Spleen (tissue), 11 donors: ENCODE data around the gene AMOTL1. TPM values are rescaled to one million over a fixed set of nuclear protein-coding genes. Genes with fewer than 3 reads are reported as not detected.

Source experiments
- DNase-seq: peaks from one replicate; pipeline ENCODE4 v3.0.0-alpha.2; 2020
- H3K27ac ChIP-seq, 8 donors: fragments of 200-600 bp; sonication (generic) in 7 of 8; 1 replicate in 4 of 8; 2 replicates in 4 of 8; pipeline versions ENCODE4 v1.5.0 to v1.8.0; 2016 to 2021; ENCODE audit warnings: inconsistent platforms in 4 of 8, mild to moderate bottlenecking in 4 of 8, moderate library complexity in 1 of 8
- H3K27me3 ChIP-seq, 7 donors: fragments of 200-600 bp; sonication (generic) in 6 of 7; replicated peaks in 1 of 7; 1 replicate in 4 of 7; 2 replicates in 3 of 7; pipeline versions ENCODE4 v1.5.0 to v1.8.0; 2016 to 2021; ENCODE audit warnings: inconsistent platforms in 3 of 7, mild to moderate bottlenecking in 1 of 7
- H3K36me3 ChIP-seq, 6 donors: fragments of 200-600 bp; sonication (generic) in 5 of 6; 1 replicate in 4 of 6; 2 replicates in 2 of 6; pipeline versions ENCODE4 v1.5.0 to v1.8.0; 2016 to 2021; ENCODE audit warnings: inconsistent platforms in 2 of 6
- H3K4me1 ChIP-seq, 6 donors: fragments of 200-600 bp; sonication (generic) in 5 of 6; 1 replicate in 3 of 6; 2 replicates in 3 of 6; pipeline versions ENCODE4 v1.5.0 to v1.8.0; 2016 to 2021; ENCODE audit warnings: inconsistent platforms in 3 of 6
- H3K4me3 ChIP-seq, 8 donors: fragments of 200-600 bp; sonication (generic) in 7 of 8; 1 replicate in 4 of 8; 2 replicates in 4 of 8; pipeline versions ENCODE4 v1.5.0 to v1.8.0; 2016 to 2021; ENCODE audit warnings: inconsistent platforms in 4 of 8, mild to moderate bottlenecking in 4 of 8, moderate library complexity in 2 of 8
- H3K9me3 ChIP-seq, 8 donors: fragments of 200-600 bp; sonication (generic) in 7 of 8; 1 replicate in 4 of 8; 2 replicates in 4 of 8; pipeline versions ENCODE4 v1.5.0 to v1.8.0; 2016 to 2021; ENCODE audit warnings: inconsistent platforms in 4 of 8
- POLR2A ChIP-seq, 3 donors: fragments of 450-650 bp; IDR thresholded peaks; one replicate each; pipeline ENCODE4 v1.5.1; 2017; ENCODE audit warnings: antibody characterized with exemption in 3 of 3, mild to moderate bottlenecking in 1 of 3
- POLR2AphosphoS5 ChIP-seq, 3 donors: sonication (generic); formaldehyde crosslinking; IDR thresholded peaks; one replicate each; pipeline ENCODE4 v1.5.1; 2017; ENCODE audit warnings: antibody characterized with exemption in 3 of 3
- WGBS, 5 donors: extraction: QIAGEN DNeasy Blood & Tissue Kit in 3 of 5; methylation state at CpG; one replicate each; pipeline versions ENCODE4 v1.1.5 to v1.1.7; 2013 to 2018; 5-methylcytosine and 5-hydroxymethylcytosine counted together
- intact Hi-C: fragments of 100-400 bp; cut with DNase I; formaldehyde crosslinking; loops from one replicate; pipeline ENCODE4 v1.15.0; 2023; ENCODE audit warnings: low total_unique reads
- polyA plus RNA-seq, 3 donors: library from polyadenylated mRNA; stranded (reverse); fragments of 200-250 nt; gene quantifications; one replicate each; pipeline ENCODE4 v1.2.1, GENCODE V29; 2013
- total RNA-seq, 7 donors: library from RNA; depleted of rRNA in 3 of 7; stranded (reverse); fragments of >200 nt in 3 of 7; fragmentation: NEBNext Ultra II Directional in 4 of 7; extraction: Animal tissue kit (Norgen Biotek cat#: 25700) in 4 of 7; gene quantifications; one replicate each; pipeline versions ENCODE4 v1.1.0 to v1.2.1, GENCODE V29; 2016 to 2021
- TF ChIP-seq, protein P1 (sequence below), 11 experiments: fragments of 200-600 bp in 7 of 11; fragments of 450-650 bp in 4 of 11; sonication (generic) in 4 of 11; IDR thresholded peaks in 8 of 11; conservative IDR thresholded peaks in 3 of 11; 1 replicate in 7 of 11; 2 replicates in 4 of 11; pipeline versions ENCODE4 v1.4.0 to v1.8.0; 2016 to 2021; ENCODE audit warnings: antibody characterized with exemption in 11 of 11, inconsistent platforms in 4 of 11, mild to moderate bottlenecking in 1 of 11
- donor health status: healthy with polysubstance abuse.
- donor health status: DM: no; HTN: no; CAD: no; lungs with moderate emphysema.
- donor health status: DM: no; HTN: no; CAD: no.
- donor health status: Bipolar disorder and iron deficiency.
- donor health status: healthy.
- donor health status: DM: no; HTN: no; CAD: no.
- donor health status: DM: yes; HTN: yes; CAD: no.

AMOTL1 gene
- total and polyA plus RNA-seq, 10 donors: 1.4 to 43.9 (median 29.7) TPM

DNA sequence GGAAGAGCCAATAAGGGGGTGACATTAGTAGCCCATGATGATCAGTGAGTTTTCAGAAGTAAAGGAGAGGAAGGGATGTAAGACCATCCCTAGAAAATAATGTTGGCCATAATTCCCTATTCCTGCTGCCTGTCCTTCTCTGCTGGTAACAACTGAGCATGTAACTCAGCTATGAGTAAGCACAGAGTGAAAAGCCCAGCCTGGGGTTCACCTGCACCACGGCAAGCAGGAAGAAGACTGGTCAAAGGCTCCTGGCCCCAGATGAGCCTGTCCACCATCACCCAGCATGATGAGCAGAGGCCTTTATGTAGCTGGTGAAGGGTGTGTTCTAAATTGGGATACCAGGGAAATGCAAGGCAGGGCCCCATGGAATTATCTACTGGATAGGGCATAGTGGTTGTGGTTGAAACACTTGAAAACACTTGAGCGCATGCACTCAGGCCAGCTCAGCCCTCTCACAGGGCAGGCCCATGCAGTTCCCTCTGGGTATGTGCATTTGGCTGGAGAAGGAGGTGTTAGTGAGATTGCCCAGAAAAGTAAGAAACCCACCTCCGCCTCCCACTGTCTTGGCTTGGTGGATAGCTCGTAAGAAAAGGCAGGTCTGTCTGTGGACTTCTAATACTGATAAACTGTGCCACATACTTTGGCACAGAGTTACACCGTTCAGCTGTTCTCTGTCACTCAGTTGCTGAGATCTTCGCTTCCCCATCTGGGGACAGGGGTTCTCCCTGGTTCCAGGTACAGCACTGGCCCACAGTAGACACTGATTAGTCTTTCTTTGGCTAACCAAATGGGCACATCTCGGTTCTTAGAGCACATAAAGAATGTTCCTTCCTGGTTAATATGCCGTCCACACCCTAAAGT is 86.8 kb downstream of the AMOTL1 start:
- TF ChIP-seq, protein P1, sequence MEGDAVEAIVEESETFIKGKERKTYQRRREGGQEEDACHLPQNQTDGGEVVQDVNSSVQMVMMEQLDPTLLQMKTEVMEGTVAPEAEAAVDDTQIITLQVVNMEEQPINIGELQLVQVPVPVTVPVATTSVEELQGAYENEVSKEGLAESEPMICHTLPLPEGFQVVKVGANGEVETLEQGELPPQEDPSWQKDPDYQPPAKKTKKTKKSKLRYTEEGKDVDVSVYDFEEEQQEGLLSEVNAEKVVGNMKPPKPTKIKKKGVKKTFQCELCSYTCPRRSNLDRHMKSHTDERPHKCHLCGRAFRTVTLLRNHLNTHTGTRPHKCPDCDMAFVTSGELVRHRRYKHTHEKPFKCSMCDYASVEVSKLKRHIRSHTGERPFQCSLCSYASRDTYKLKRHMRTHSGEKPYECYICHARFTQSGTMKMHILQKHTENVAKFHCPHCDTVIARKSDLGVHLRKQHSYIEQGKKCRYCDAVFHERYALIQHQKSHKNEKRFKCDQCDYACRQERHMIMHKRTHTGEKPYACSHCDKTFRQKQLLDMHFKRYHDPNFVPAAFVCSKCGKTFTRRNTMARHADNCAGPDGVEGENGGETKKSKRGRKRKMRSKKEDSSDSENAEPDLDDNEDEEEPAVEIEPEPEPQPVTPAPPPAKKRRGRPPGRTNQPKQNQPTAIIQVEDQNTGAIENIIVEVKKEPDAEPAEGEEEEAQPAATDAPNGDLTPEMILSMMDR (IDR thresholded peaks at IDR 0.05 in 8 of 11, conservative IDR thresholded peaks at IDR 0.05 in 3 of 11): no peak
- TF ChIP-seq POLR2A (IDR thresholded peaks at IDR 0.05): no peak
- no peak for TF ChIP-seq POLR2AphosphoS5 (IDR thresholded peaks at IDR 0.05)
- no peak for DNase-seq
- Histone ChIP-seq H3K27ac (no peak overlapping the region), H3K4me3 (no peak overlapping the region), H3K27me3 (no peaks in the 10 kb centered on the region), H3K9me3 (no peaks in the 10 kb centered on the region), H3K36me3 (peaks cover 0 to 98% (median 19%) of the 10 kb centered on the region in 6 donors), H3K4me1 (no peaks in the 10 kb centered on the region)
- intact Hi-C loops: no loop called here
- 92 to 93% (median 92%) methylated on average over 8 of the region's 8 CpGs for WGBS, 5 donors

DNA sequence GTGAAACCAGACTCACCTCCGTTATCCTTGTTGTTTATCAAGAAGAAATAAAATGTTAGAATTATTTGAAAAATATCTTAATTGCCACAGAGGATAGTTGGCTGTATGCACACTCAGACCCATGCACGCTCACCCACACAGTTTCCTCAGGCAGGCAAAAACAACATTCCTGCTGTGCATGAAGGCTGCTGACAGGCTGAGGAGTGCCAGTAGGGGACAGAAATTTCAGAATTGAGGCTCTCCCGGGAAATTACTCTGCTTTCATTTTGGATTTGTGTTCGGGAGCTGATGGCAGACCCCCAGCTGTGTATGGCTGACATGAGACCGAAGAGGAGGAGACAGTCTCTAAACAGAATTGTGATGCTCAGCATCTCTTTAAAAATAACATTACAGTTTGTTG is 87.5 kb downstream of the AMOTL1 start:
- no peak for DNase-seq
- WGBS, 5 donors: 87 to 93% (median 90%) methylated on average over 5 of the region's 5 CpGs
- Histone ChIP-seq H3K36me3 (peaks cover 0 to 98% (median 21%) of the 10 kb centered on the region in 6 donors), H3K4me3 (no peak overlapping the region), H3K9me3 (no peaks in the 10 kb centered on the region), H3K4me1 (no peaks in the 10 kb centered on the region), H3K27ac (no peak overlapping the region), H3K27me3 (no peaks in the 10 kb centered on the region)
- TF ChIP-seq POLR2AphosphoS5 (IDR thresholded peaks at IDR 0.05) (no peak), POLR2A (IDR thresholded peaks at IDR 0.05) (no peak)
- TF ChIP-seq, protein P1 (IDR thresholded peaks at IDR 0.05 in 8 of 11, conservative IDR thresholded peaks at IDR 0.05 in 3 of 11): no peak
- intact Hi-C loops: no loop called here

DNA sequence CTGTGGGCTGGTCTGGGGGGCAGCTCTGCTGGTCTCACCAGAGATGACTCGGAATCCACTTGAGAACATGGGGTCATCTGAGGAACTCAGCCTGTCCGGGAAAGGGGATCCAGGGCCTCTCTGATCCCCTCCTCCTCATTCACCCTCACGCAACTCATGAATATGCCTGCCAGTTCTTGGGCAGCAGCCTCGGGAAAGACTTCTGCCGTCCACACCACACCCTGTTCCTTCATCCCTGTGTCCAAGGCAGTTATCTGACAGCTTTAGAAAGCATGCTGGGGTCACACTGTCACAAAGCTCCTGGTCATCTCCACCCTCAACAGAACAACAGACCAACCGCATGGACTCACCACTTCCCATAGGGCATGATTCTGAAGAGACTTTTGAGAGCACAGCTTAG is 88.3 kb downstream of the AMOTL1 start:
- intact Hi-C loops: no loop called here
- Histone ChIP-seq H3K4me3 (no peak overlapping the region), H3K9me3 (no peaks in the 10 kb centered on the region), H3K27ac (no peak overlapping the region), H3K27me3 (no peaks in the 10 kb centered on the region), H3K36me3 (peaks cover 0 to 98% (median 20%) of the 10 kb centered on the region in 6 donors), H3K4me1 (no peaks in the 10 kb centered on the region)
- no peak for DNase-seq
- WGBS, 5 donors: 88 to 94% (median 92%) methylated on average over 6 of the region's 6 CpGs
- TF ChIP-seq POLR2AphosphoS5 (IDR thresholded peaks at IDR 0.05): no peak
- TF ChIP-seq, protein P1 (IDR thresholded peaks at IDR 0.05 in 8 of 11, conservative IDR thresholded peaks at IDR 0.05 in 3 of 11): no peak
- TF ChIP-seq POLR2A (IDR thresholded peaks at IDR 0.05): no peak

DNA sequence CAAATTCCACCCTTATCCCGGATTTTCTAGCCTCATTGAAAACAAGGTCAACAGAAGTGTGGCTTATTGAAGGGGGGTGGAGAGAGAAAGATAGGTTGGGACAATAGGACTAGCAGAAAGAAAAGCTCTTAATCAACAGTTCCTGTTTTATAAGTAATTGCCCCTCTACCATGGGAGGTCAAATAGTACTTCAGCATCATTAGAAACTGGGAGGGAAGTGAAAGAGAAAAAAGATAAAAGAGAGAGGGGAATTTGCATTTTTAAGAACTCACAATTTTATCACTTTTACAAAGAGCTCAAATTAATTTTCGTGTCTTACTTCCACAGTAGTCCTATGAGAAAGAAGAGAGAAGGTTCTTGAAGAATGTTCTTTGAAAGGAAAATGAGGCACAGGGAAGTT is 89.2 kb downstream of the AMOTL1 start:
- no peak overlapping the region for H3K27ac ChIP-seq
- no peaks in the 10 kb centered on the region for H3K4me1 ChIP-seq
- H3K4me3 ChIP-seq: no peak overlapping the region
- intact Hi-C loops: no loop called here
- H3K27me3 ChIP-seq: no peaks in the 10 kb centered on the region
- peaks cover 0 to 98% (median 20%) of the 10 kb centered on the region in 6 donors for H3K36me3 ChIP-seq
- WGBS, 5 donors: 71 to 81% (median 79%) methylated on average over 2 of the region's 2 CpGs
- H3K9me3 ChIP-seq: no peaks in the 10 kb centered on the region
- no peak for DNase-seq
- no peak for TF ChIP-seq POLR2AphosphoS5 (IDR thresholded peaks at IDR 0.05)
- TF ChIP-seq POLR2A (IDR thresholded peaks at IDR 0.05): no peak
- TF ChIP-seq, protein P1 (IDR thresholded peaks at IDR 0.05 in 8 of 11, conservative IDR thresholded peaks at IDR 0.05 in 3 of 11): no peak
